ENCODE data around the gene PRELID2.

DNA sequence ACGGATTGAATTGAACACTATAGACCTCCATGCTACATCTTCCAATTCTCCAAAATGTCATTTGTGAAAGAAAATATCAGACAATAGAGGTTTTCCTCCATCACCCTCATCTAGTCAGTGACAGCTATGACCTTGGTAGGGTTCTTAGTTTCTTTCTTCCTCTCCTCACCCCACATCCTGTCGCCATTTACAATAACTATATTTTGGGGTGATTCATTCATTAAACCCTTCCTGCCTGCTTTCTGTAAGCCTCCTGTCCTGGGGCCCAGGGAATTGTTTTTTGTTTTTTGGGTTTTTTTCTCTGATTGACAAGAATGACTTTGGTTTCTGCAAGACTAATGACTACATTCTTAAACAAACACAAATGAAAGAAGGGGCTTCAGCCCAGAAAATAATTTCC, 82.6 kb downstream of the PRELID2 start:
- TF ChIP-seq GATA2 (IDR thresholded peaks at IDR 0.05; ENCODE audit: low read depth, low read length): no peak
- no peak for TF ChIP-seq GATA3 (IDR thresholded peaks at IDR 0.05; ENCODE audit: low read depth, low read length)
